IMR-90 (cell line): Measurements from ENCODE around the gene MAU2. TPM values are rescaled to one million over a fixed set of nuclear protein-coding genes. Genes with fewer than 3 reads are reported as not detected.

ENCODE experiments used
- ATAC-seq: fragments of 200-7000 bp; cut with Tn5 transposase; 2 replicates; pipeline ENCODE4 v1.9.1; 2020; ENCODE audit warnings: low read depth, mild to moderate bottlenecking, moderate library complexity
- BruUV-seq: library from RNA; stranded (reverse); fragments of 400-500 nt; replicated peaks from 2 replicates; lab custom pipeline; 2021; lab: Mats Ljungman, UMichigan
- CTCF ChIA-PET: fragments of 300-600 bp; formaldehyde crosslinking; extraction: SDS; loops from one replicate; lab custom pipeline; 2021; ENCODE audit warnings: antibody characterized with exemption; lab: Yijun Ruan, JAX
- POLR2A ChIA-PET: fragments of 300-600 bp; sonication (Branson Sonifier 250); formaldehyde crosslinking; loops from one replicate; lab custom pipeline; 2022; ENCODE audit warnings: antibody characterized with exemption; ENCODE audit not compliant: unreplicated experiment; lab: Charles Lee
- DNase-seq: peaks from one replicate; pipeline ENCODE4 v3.0.0; 2013
- H2AFZ ChIP-seq: replicated peaks from 2 replicates; pipeline ENCODE3; 2013; ENCODE audit warnings: low read length, mild to moderate bottlenecking; ENCODE audit not compliant: poor library complexity
- H2AK5ac ChIP-seq: 2 replicates; pipeline ENCODE4 v1.6.1; 2013; ENCODE audit warnings: low read depth, low read length, inconsistent platforms
- H2AK9ac ChIP-seq: replicated peaks from 2 replicates; pipeline ENCODE3; 2013; ENCODE audit warnings: mild to moderate bottlenecking, low read depth, low read length, moderate library complexity; ENCODE audit not compliant: poor library complexity
- H2BK120ac ChIP-seq: 2 replicates; pipeline ENCODE4 v1.6.1; 2013; ENCODE audit warnings: low read depth, low read length, inconsistent platforms
- H2BK15ac ChIP-seq: 3 replicates; pipeline ENCODE4 v1.6.1; 2013; ENCODE audit warnings: low read depth, low read length, inconsistent platforms
- H2BK20ac ChIP-seq: 2 replicates; pipeline ENCODE4 v1.6.1; 2013; ENCODE audit warnings: low read depth, mild to moderate bottlenecking, inconsistent platforms, low read length, moderate library complexity
- H2BK5ac ChIP-seq: 2 replicates; pipeline ENCODE4 v1.6.1; 2013; ENCODE audit warnings: mild to moderate bottlenecking, low read depth, low read length, inconsistent platforms; ENCODE audit not compliant: poor library complexity, severe bottlenecking
- H3K14ac ChIP-seq: replicated peaks from 2 replicates; pipeline ENCODE4 v1.6.1; 2013; ENCODE audit warnings: low read depth, low read length, inconsistent platforms
- H3K18ac ChIP-seq: 2 replicates; pipeline ENCODE4 v1.6.1; 2013; ENCODE audit warnings: low read depth, low read length, control low read depth
- H3K23ac ChIP-seq: 2 replicates; pipeline ENCODE4 v1.6.1; 2013; ENCODE audit warnings: low read depth, low read length, inconsistent platforms
- H3K27ac ChIP-seq: 2 replicates; pipeline ENCODE4 v1.5.1; 2013; ENCODE audit warnings: mild to moderate bottlenecking, control low read depth, low read length; ENCODE audit not compliant: insufficient read depth
- H3K27me3 ChIP-seq: 2 replicates; pipeline ENCODE4 v1.6.1; 2013; ENCODE audit warnings: low read length; ENCODE audit not compliant: control insufficient read depth, insufficient read depth
- H3K36me3 ChIP-seq: 2 replicates; pipeline ENCODE4 v1.6.1; 2013; ENCODE audit warnings: low read length, mixed read lengths; ENCODE audit not compliant: control insufficient read depth, insufficient read depth
- H3K4ac ChIP-seq: 2 replicates; pipeline ENCODE4 v1.6.1; 2013; ENCODE audit warnings: low read depth, low read length, inconsistent platforms
- H3K4me1 ChIP-seq: 2 replicates; pipeline ENCODE4 v1.6.1; 2013; ENCODE audit warnings: low read length, mixed read lengths; ENCODE audit not compliant: control insufficient read depth, insufficient read depth
- H3K4me2 ChIP-seq: 2 replicates; pipeline ENCODE4 v1.6.1; 2013; ENCODE audit warnings: low read depth, mild to moderate bottlenecking, control low read depth, low read length, moderate library complexity
- H3K4me3 ChIP-seq: 2 replicates; pipeline ENCODE4 v1.5.1; 2013; ENCODE audit warnings: low read depth, mild to moderate bottlenecking, control low read depth, low read length, moderate library complexity; ENCODE audit not compliant: insufficient read depth
- H3K56ac ChIP-seq: 2 replicates; pipeline ENCODE4 v1.6.1; 2013; ENCODE audit warnings: low read length, inconsistent platforms; ENCODE audit not compliant: insufficient read depth; ENCODE audit errors: extremely low read depth
- H3K79me1 ChIP-seq, 2 experiments: 2 replicates each; pipeline ENCODE4 v1.6.1; 2013; ENCODE audit warnings: low read length in 2 of 2, inconsistent platforms in 1 of 2, low read depth in 1 of 2
- H3K9ac ChIP-seq: 2 replicates; pipeline ENCODE4 v1.6.1; 2013; ENCODE audit warnings: low read depth, low read length, control low read depth
- H3K9me1 ChIP-seq: 2 replicates; pipeline ENCODE4 v1.6.1; 2013; ENCODE audit warnings: low read length, inconsistent platforms; ENCODE audit not compliant: insufficient read depth
- H3K9me3 ChIP-seq: 2 replicates; pipeline ENCODE4 v1.6.1; 2013; ENCODE audit warnings: low read length; ENCODE audit not compliant: control insufficient read depth, insufficient read depth
- H4K20me1 ChIP-seq: 2 replicates; pipeline ENCODE4 v1.6.1; 2013; ENCODE audit warnings: low read length, inconsistent platforms; ENCODE audit not compliant: insufficient read depth
- H4K5ac ChIP-seq: 2 replicates; pipeline ENCODE4 v1.6.1; 2013; ENCODE audit warnings: mild to moderate bottlenecking, low read depth, low read length, control low read depth
- H4K8ac ChIP-seq, 2 experiments: 2 replicates each; pipeline ENCODE4 v1.6.1; 2013; ENCODE audit warnings: low read depth in 2 of 2, low read length in 2 of 2, control low read depth in 1 of 2, inconsistent platforms in 1 of 2
- H4K91ac ChIP-seq: 2 replicates; pipeline ENCODE4 v1.6.1; 2013; ENCODE audit warnings: low read depth, low read length, inconsistent platforms; ENCODE audit not compliant: insufficient read depth
- CEBPB ChIP-seq: IDR thresholded peaks from 2 replicates; pipeline ENCODE4 v1.6.1; 2012; ENCODE audit warnings: low read depth, low read length, improper control_type of control experiment
- CHD1 ChIP-seq: IDR thresholded peaks from 2 replicates; pipeline ENCODE4 v1.6.1; 2012; ENCODE audit warnings: low read depth, low read length, improper control_type of control experiment
- ELK1 ChIP-seq: fragments of 150-350 bp; IDR thresholded peaks from 2 replicates; pipeline ENCODE4 v1.6.1; 2016; ENCODE audit warnings: low read depth, mild to moderate bottlenecking, low read length, moderate library complexity, borderline replicate concordance
- FOS ChIP-seq: fragments of 150-350 bp; IDR thresholded peaks from 2 replicates; pipeline ENCODE4 v1.6.1; 2016; ENCODE audit warnings: low read depth, low read length
- MAZ ChIP-seq: IDR thresholded peaks from 2 replicates; pipeline ENCODE4 v1.6.1; 2012; ENCODE audit warnings: low read depth, mild to moderate bottlenecking, low read length, improper control_type of control experiment, moderate library complexity, borderline replicate concordance
- NFE2L2 ChIP-seq: fragments of 150-350 bp; IDR thresholded peaks from 2 replicates; pipeline ENCODE4 v1.6.1; 2016; ENCODE audit warnings: low read depth, mild to moderate bottlenecking, low read length
- POLR2A ChIP-seq: IDR thresholded peaks from 2 replicates; pipeline ENCODE4 v1.6.1; 2012; ENCODE audit warnings: mild to moderate bottlenecking, low read depth, low read length
- RAD21 ChIP-seq: IDR thresholded peaks from 2 replicates; pipeline ENCODE4 v1.6.1; 2012; ENCODE audit warnings: low read length, improper control_type of control experiment
- SMC3 ChIP-seq: fragments of 150-350 bp; IDR thresholded peaks from 2 replicates; pipeline ENCODE4 v1.6.1; 2016; ENCODE audit warnings: low read depth, mild to moderate bottlenecking, antibody characterized with exemption, low read length, moderate library complexity
- WGBS, 2 experiments: methylation state at CpG; one replicate each; pipeline versions ENCODE4 v1.1.5 to v1.1.7; 2013; ENCODE audit warnings: missing lambda C conversion rate in 2 of 2; ENCODE audit not compliant: insufficient read length in 1 of 2; ENCODE audit errors: extremely low coverage in 2 of 2; 5-methylcytosine and 5-hydroxymethylcytosine counted together
- dilution Hi-C: fragments of 300-500 bp; cut with HindIII; formaldehyde crosslinking; loops from one replicate; pipeline ENCODE4 v1.14.3; 2018; ENCODE audit warnings: low sequenced_read_pairs; ENCODE audit not compliant: unreplicated experiment
- in situ Hi-C: fragments of 300-500 bp; cut with MboI; formaldehyde crosslinking; loops from 3 replicates; pipeline ENCODE4 v1.14.3; 2019; ENCODE audit warnings: low sequenced_read_pairs, inconsistent platforms, mixed read lengths
- intact Hi-C: fragments of 100-400 bp; cut with micrococcal nuclease; formaldehyde crosslinking; loops from 2 replicates; pipeline ENCODE4 v1.10.0; 2022
- polyA plus RNA-seq, 3 experiments: library from polyadenylated mRNA; depleted of rRNA; stranded (reverse); fragments of >200 nt; gene quantifications; 2 replicates each; pipeline ENCODE4 v1.2.3, GENCODE V29; 2012; ENCODE audit warnings: low replicate concordance in 1 of 3
- total RNA-seq: library from RNA; depleted of rRNA; stranded (reverse); fragments of >200 nt; gene quantifications from 2 replicates; pipeline ENCODE4 v1.2.3, GENCODE V29; 2012

Gene MAU2
- total and polyA plus RNA-seq, 2 of the 4 experiments (the other 2 are of a cell fraction): 24.6 to 31.1 TPM

GRCh38 chr19:19352823-19353222 is 32.2 kb downstream of the MAU2 start:
- BruUV-seq: no TSS peak
- Histone ChIP-seq H3K79me1 (0 out of 4 replicates have a peak, but pooled peaks cover 0 to 2% of the 10 kb centered on the region in 2 experiments), H3K27me3 (no peaks in the 10 kb centered on the region), H3K4ac (no peak overlapping the region), H4K8ac (no peak overlapping the region), H3K56ac (no peak overlapping the region), H3K18ac (no peak overlapping the region), H3K4me2 (no peak overlapping the region), H3K23ac (no peak overlapping the region), H4K91ac (no peak overlapping the region), H4K5ac (no peak overlapping the region), H2BK20ac (no peak overlapping the region), H2BK15ac (no peak overlapping the region), H4K20me1 (no peaks in the 10 kb centered on the region), H3K14ac (no peak overlapping the region), H3K27ac (no peak overlapping the region), H3K9me1 (no peaks in the 10 kb centered on the region), H3K4me1 (no peaks in the 10 kb centered on the region), H3K9me3 (no peaks in the 10 kb centered on the region), H3K36me3 (peaks cover 76% of the 10 kb centered on the region), H2AFZ (no peak overlapping the region), H2AK9ac (no peak overlapping the region), H3K4me3 (no peak overlapping the region), H2BK120ac (no peak overlapping the region), H2AK5ac (no peak overlapping the region), H2BK5ac (no peak overlapping the region), H3K9ac (no peak overlapping the region)
- DNase-seq (no peak), ATAC-seq (no peak)
- TF ChIP-seq RAD21 (no peak), FOS (no peak), SMC3 (no peak), CEBPB (no peak), ELK1 (no peak), CHD1 (no peak), POLR2A (no peak), MAZ (no peak), NFE2L2 (no peak)
- 100% methylated on average over 3 of the region's 8 CpGs; no CpG with 5 or more reads in 1 of the 2 experiments for WGBS, 2 experiments
- CTCF ChIA-PET: no interaction called here
- intact Hi-C loops: no loop called here
- POLR2A ChIA-PET: no interaction called here
- in situ Hi-C loops: no loop called here
- dilution Hi-C loops: no loop called here
